Psoas muscle (tissue), 8 donors: ENCODE results near the gene KAZN. TPM values are rescaled to one million over a fixed set of nuclear protein-coding genes. Genes with fewer than 3 reads are reported as not detected.

Experiments used
- ATAC-seq, 4 donors: fragments of 200-7000 bp; cut with Tn5 transposase; one replicate each; pipeline ENCODE4 v1.9.1; 2020; ENCODE audit warnings: moderate library complexity in 3 of 4, mild to moderate bottlenecking in 2 of 4
- DNase-seq, 2 donors: peaks; one replicate each; pipeline ENCODE4 v3.0.0-alpha.2; 2020
- H3K27ac ChIP-seq: fragments of 200-600 bp; one replicate; pipeline ENCODE4 v1.8.0; 2022
- H3K27me3 ChIP-seq, 3 donors: fragments of 200-600 bp in 1 of 3; one replicate each; pipeline versions ENCODE4 v1.6.1 to v1.8.0; 2013 to 2022; ENCODE audit warnings: low read length in 2 of 3, mild to moderate bottlenecking in 2 of 3, moderate library complexity in 1 of 3; ENCODE audit not compliant: insufficient read depth in 3 of 3
- H3K36me3 ChIP-seq, 2 donors: fragments of 200-600 bp in 1 of 2; one replicate each; pipeline versions ENCODE4 v1.6.1 to v1.8.0; 2013 to 2022; ENCODE audit warnings: low read depth in 1 of 2, mild to moderate bottlenecking in 1 of 2, moderate library complexity in 1 of 2; ENCODE audit not compliant: insufficient read depth in 1 of 2
- H3K4me1 ChIP-seq: fragments of 200-600 bp; one replicate; pipeline ENCODE4 v1.8.0; 2022
- H3K4me3 ChIP-seq: fragments of 200-600 bp; one replicate; pipeline ENCODE4 v1.8.0; 2022; ENCODE audit warnings: mild to moderate bottlenecking
- H3K9me3 ChIP-seq: fragments of 200-600 bp; one replicate; pipeline ENCODE4 v1.8.0; 2022
- WGBS, 3 donors: extraction: QIAGEN DNeasy Blood & Tissue Kit; methylation state at CpG; one replicate each; pipeline versions ENCODE4 v1.1.6 to v1.1.7; 2013; 5-methylcytosine and 5-hydroxymethylcytosine counted together
- intact Hi-C, 2 donors: fragments of 100-400 bp; cut with DNase I; formaldehyde crosslinking; loops; one replicate each; pipeline versions ENCODE4 v1.11.0 to v1.14.2; 2022
- polyA plus RNA-seq, 3 donors: library from polyadenylated mRNA; stranded (reverse); fragments of 200-250 nt; gene quantifications; one replicate each; pipeline ENCODE4 v1.2.3, GENCODE V29; 2013
- total RNA-seq, 4 donors: library from RNA; stranded (reverse); fragmentation: NEBNext Ultra II Directional in 2 of 4; extraction: Animal tissue kit (Norgen Biotek cat#: 25700) in 2 of 4; gene quantifications; one replicate each; pipeline versions ENCODE4 v1.2.1 to v1.2.4, GENCODE V29; 2021 to 2023
- TF ChIP-seq, protein P1 (sequence below): fragments of 200-600 bp; IDR thresholded peaks from one replicate; pipeline ENCODE4 v1.8.0; 2022; ENCODE audit warnings: antibody characterized with exemption
- donor health status: healthy with polysubstance abuse.
- donor health status: DM: no; HTN: no; CAD: no; lungs with moderate emphysema.
- donor health status: Bipolar disorder and iron deficiency.
- donor health status: healthy.
- donor health status: DM: yes; HTN: yes; CAD: no.
- donor health status: DM: no; HTN: no; CAD: no.
- donor health status: DM: no; HTN: no; CAD: no.
- donor health status: DM: yes; HTN: yes; CAD: no.

The KAZN gene
- total and polyA plus RNA-seq, 7 donors = 0.23 to 2.3 (median 0.97) TPM

DNA sequence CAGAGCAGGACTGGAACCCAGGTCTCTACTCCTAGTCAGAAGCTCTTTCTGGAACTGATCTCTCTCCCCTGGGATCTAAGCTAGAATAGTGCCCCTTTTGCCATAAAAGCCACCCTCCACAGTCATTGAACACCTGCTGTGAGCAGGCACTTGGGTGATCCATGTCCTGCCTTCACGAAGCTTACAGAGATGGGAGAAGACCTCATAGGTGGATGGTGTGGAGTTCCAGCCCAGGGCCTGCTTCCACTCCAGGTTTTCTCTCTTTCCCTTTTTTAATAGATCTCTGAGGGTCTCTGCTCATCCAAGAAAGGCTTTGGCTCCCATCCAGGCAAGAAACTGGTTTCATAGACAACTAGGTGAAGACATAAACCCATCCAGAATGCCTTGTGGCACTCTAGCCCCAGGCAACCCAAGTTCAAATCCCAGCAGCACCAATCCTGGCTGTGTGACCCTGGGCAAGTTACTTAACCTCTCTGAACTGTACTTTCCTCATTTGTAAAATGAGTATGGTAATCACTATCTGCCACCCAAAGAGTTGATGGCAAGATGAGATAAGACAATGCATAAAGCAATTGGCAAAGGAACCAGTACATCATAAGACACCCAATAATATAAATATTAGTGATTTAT is 508.7 kb downstream of the KAZN start:
- no peak for ATAC-seq
- intact Hi-C loops = no loop called here
- H3K4me1 ChIP-seq = no peaks in the 10 kb centered on the region
- H3K4me3 ChIP-seq = no peak overlapping the region
- 71 to 94% (median 80%) methylated on average over 1 of the region's 1 CpG for WGBS, 3 donors
- TF ChIP-seq, protein P1, sequence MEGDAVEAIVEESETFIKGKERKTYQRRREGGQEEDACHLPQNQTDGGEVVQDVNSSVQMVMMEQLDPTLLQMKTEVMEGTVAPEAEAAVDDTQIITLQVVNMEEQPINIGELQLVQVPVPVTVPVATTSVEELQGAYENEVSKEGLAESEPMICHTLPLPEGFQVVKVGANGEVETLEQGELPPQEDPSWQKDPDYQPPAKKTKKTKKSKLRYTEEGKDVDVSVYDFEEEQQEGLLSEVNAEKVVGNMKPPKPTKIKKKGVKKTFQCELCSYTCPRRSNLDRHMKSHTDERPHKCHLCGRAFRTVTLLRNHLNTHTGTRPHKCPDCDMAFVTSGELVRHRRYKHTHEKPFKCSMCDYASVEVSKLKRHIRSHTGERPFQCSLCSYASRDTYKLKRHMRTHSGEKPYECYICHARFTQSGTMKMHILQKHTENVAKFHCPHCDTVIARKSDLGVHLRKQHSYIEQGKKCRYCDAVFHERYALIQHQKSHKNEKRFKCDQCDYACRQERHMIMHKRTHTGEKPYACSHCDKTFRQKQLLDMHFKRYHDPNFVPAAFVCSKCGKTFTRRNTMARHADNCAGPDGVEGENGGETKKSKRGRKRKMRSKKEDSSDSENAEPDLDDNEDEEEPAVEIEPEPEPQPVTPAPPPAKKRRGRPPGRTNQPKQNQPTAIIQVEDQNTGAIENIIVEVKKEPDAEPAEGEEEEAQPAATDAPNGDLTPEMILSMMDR = no peak
- no peak overlapping the region for H3K27ac ChIP-seq
- no peaks in the 10 kb centered on the region for H3K9me3 ChIP-seq
- H3K27me3 ChIP-seq = peaks cover 0 to 4% (median 0%) of the 10 kb centered on the region in 3 donors
- no peaks in the 10 kb centered on the region for H3K36me3 ChIP-seq
- DNase-seq = no peak

DNA sequence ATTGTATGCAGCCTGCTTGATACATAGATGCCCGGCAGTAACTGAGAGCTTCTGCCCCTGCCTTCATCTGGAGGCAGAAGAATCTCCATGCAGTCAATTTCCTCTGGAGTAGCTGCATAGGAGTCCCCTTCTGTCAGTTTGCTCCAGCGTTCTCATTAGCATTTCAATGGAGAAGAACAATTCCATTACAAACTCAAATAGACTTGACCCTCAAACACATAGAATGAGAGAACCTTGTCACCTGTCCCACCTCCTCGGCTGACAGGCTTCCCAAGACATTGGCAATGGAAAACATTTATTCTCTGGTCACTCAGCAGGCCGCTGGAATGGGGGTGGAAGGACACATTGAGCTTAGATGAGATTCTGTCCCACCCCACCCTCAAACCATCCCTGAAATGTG is 509.4 kb downstream of the KAZN start:
- no peak for ATAC-seq
- intact Hi-C loops = no loop called here
- Histone ChIP-seq H3K4me3 (no peak overlapping the region), H3K27me3 (peaks cover 0 to 4% (median 0%) of the 10 kb centered on the region in 3 donors), H3K36me3 (no peaks in the 10 kb centered on the region), H3K4me1 (no peaks in the 10 kb centered on the region), H3K9me3 (no peaks in the 10 kb centered on the region), H3K27ac (no peak overlapping the region)
- 43 to 69% (median 47%) methylated on average over 4 of the region's 4 CpGs for WGBS, 3 donors
- DNase-seq = no peak
- TF ChIP-seq, protein P1 = no peak

DNA sequence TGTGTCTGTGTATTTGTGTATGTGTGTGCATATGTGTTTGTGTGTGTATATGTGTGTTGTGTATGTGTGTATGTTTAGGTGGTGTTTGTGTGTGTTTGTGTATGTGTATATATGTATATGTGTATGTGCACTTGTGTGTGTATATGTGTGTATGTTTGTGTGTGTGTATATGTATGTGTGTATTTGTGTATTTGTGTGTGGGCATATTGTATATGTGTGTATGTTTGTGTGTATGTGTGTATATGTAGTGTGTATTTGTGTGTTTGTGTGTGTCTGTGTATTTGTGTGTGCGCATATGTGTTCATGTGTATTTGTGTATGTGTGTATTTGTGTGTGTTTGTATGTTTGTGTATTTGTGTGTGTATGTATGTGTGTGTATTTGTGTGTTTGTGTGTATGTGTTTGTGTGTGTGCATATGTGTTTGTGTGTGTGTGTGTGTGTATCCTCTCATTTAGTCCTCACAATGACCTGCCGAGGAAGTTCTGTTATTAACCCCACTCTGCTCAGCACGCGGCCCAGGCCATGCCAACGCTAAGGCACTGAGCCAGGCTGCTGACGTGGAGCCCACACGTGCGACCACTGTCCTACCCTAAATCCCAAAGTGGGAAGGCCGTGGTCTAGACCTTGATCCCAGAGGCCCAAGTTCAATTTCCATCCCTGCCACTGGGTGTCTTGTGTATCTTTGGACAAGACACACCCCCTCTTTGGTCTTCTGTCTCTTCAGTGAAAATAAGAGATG is 511.8 kb downstream of the KAZN start:
- DNase-seq (no peak), ATAC-seq (no peak)
- WGBS, 3 donors = 77 to 84% (median 80%) methylated on average over 9 of the region's 9 CpGs
- Histone ChIP-seq H3K36me3 (no peaks in the 10 kb centered on the region), H3K4me3 (no peak overlapping the region), H3K27me3 (peaks cover 0 to 4% (median 0%) of the 10 kb centered on the region in 3 donors), H3K4me1 (no peaks in the 10 kb centered on the region), H3K27ac (no peak overlapping the region), H3K9me3 (no peaks in the 10 kb centered on the region)
- intact Hi-C loops = no loop called here
- TF ChIP-seq, protein P1 = no peak

DNA sequence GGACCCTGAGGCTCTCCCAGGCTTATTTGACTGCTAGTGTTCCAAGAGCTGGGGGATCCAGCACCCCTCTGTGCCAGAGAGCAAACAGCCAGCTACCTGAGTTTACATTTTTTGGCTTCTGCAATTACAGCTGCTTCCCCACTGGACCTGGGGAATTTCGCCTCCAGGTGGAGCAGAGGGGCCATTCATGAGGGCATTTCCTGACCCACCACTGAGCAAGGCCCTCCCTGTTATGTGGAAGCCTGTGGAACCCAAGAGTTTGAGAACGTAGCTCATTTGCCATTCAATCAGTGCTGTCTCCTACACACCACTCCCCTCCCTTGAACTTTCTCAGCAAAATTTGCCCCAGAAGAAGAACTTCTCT is 512.4 kb downstream of the KAZN start:
- TF ChIP-seq, protein P1 = no peak
- no peak overlapping the region for H3K27ac ChIP-seq
- intact Hi-C loops = no loop called here

More for the DNA sequence above, 512.4 kb downstream of the KAZN start:
- H3K4me1 ChIP-seq = no peaks in the 10 kb centered on the region
- ATAC-seq = no peak
- no peaks in the 10 kb centered on the region for H3K9me3 ChIP-seq
- H3K27me3 ChIP-seq = peaks cover 0 to 4% (median 0%) of the 10 kb centered on the region in 3 donors
- 96 to 100% (median 97%) methylated on average over 2 of the region's 2 CpGs for WGBS, 3 donors
- no peak overlapping the region for H3K4me3 ChIP-seq
- no peak for DNase-seq
- no peaks in the 10 kb centered on the region for H3K36me3 ChIP-seq
